K562 (cell line): ENCODE data around the gene XPC. TPM values are rescaled to one million over a fixed set of nuclear protein-coding genes. Genes with fewer than 3 reads are reported as not detected.

Experiments
- ARID1B ChIP-seq: fragments of 450-650 bp; IDR thresholded peaks from 2 replicates; pipeline ENCODE4 v1.6.1; 2016; ENCODE audit warnings: antibody characterized with exemption, mild to moderate bottlenecking, inconsistent platforms
- ARID2 ChIP-seq: fragments of 450-650 bp; IDR thresholded peaks from 2 replicates; pipeline ENCODE4 v1.6.1; 2017; ENCODE audit warnings: antibody characterized with exemption, mild to moderate bottlenecking
- ARNT ChIP-seq, 2 experiments: fragments of 450-650 bp; IDR thresholded peaks; 2 replicates each; pipeline ENCODE4 v1.6.1; 2016; ENCODE audit warnings: mild to moderate bottlenecking in 1 of 2
- CAMTA2 ChIP-seq: fragments of 250-450 bp; sonication (Bioruptor Pico); conservative IDR thresholded peaks from 2 replicates; pipeline ENCODE4 v1.5.1; 2022
- ESRRA ChIP-seq: fragments of 450-650 bp; IDR thresholded peaks from 2 replicates; pipeline ENCODE4 v1.6.1; 2014; ENCODE audit warnings: low read depth, mild to moderate bottlenecking, moderate library complexity, borderline replicate concordance
- EWSR1 ChIP-seq: fragments of 450-650 bp; IDR thresholded peaks from 2 replicates; pipeline ENCODE4 v1.6.1; 2018; ENCODE audit warnings: borderline replicate concordance, mild to moderate bottlenecking, low read depth, moderate library complexity; ENCODE audit not compliant: partially characterized antibody
- GATAD2A ChIP-seq: fragments of 450-650 bp; IDR thresholded peaks from 2 replicates; pipeline ENCODE4 v1.6.1; 2017
- HDGF ChIP-seq: fragments of 450-650 bp; IDR thresholded peaks from 2 replicates; pipeline ENCODE4 v1.6.1; 2016
- HLTF ChIP-seq: fragments of 450-650 bp; IDR thresholded peaks from 2 replicates; pipeline ENCODE4 v1.6.1; 2016
- HMG20B ChIP-seq: fragments of 250-450 bp; sonication (Bioruptor Pico); IDR thresholded peaks from 2 replicates; pipeline ENCODE4 v1.5.0; 2021; ENCODE audit warnings: mild to moderate bottlenecking
- MCM3 ChIP-seq: fragments of 450-650 bp; IDR thresholded peaks from 2 replicates; pipeline ENCODE4 v1.6.1; 2016
- MED1 ChIP-seq: sonication (generic); formaldehyde crosslinking; IDR thresholded peaks from 2 replicates; pipeline ENCODE4 v1.8.1; 2023; ENCODE audit warnings: missing genetic modification reagents, borderline replicate concordance
- NR2F6 ChIP-seq: fragments of 450-650 bp; formaldehyde crosslinking; IDR thresholded peaks from 2 replicates; pipeline ENCODE4 v1.4.0; 2020; ENCODE audit warnings: mild to moderate bottlenecking
- RBM39 ChIP-seq: fragments of 200-400 bp; formaldehyde crosslinking; optimal IDR thresholded peaks from 2 replicates; pipeline ENCODE3; 2018; ENCODE audit warnings: low read depth, low read length
- SREBF1 ChIP-seq: fragments of 150-350 bp; IDR thresholded peaks from 2 replicates; pipeline ENCODE4 v1.6.1; 2014; ENCODE audit warnings: antibody characterized with exemption, low read depth, low read length, borderline replicate concordance
- SRSF7 ChIP-seq: fragments of 200-400 bp; formaldehyde crosslinking; optimal IDR thresholded peaks from 2 replicates; pipeline ENCODE3; 2017; ENCODE audit warnings: mild to moderate bottlenecking, low read depth, low read length
- TAL1 ChIP-seq: fragments of 450-650 bp; IDR thresholded peaks from 2 replicates; pipeline ENCODE4 v1.6.1; 2016; ENCODE audit warnings: mild to moderate bottlenecking
- TCF7L2 ChIP-seq: fragments of 150-350 bp; IDR thresholded peaks from 2 replicates; pipeline ENCODE4 v1.6.1; 2016; ENCODE audit warnings: low read depth, mild to moderate bottlenecking, low read length, moderate library complexity
- TEAD1 ChIP-seq, 2 experiments: fragments of 450-650 bp in 1 of 2; sonication (generic) in 1 of 2; formaldehyde crosslinking; IDR thresholded peaks; 2 replicates each; pipeline versions ENCODE4 v1.4.0 to v1.8.0; 2020 to 2022; ENCODE audit warnings: mild to moderate bottlenecking in 2 of 2, missing genetic modification reagents in 1 of 2
- TOE1 ChIP-seq, 2 experiments: fragments of 450-650 bp in 1 of 2; sonication (generic) in 1 of 2; formaldehyde crosslinking in 1 of 2; IDR thresholded peaks; 2 replicates each; pipeline versions ENCODE4 v1.7.1 to v1.8.0; 2016 to 2022; ENCODE audit warnings: borderline replicate concordance in 2 of 2, mild to moderate bottlenecking in 2 of 2, antibody characterized with exemption in 1 of 2, inconsistent platforms in 1 of 2, low read depth in 1 of 2, missing genetic modification reagents in 1 of 2, moderate library complexity in 1 of 2
- TRIM24 ChIP-seq, 2 experiments: fragments of 450-650 bp; IDR thresholded peaks; 2 replicates each; pipeline ENCODE4 v1.6.1; 2016
- U2AF1 ChIP-seq: fragments of 200-400 bp; formaldehyde crosslinking; optimal IDR thresholded peaks from 2 replicates; pipeline ENCODE3; 2017; ENCODE audit warnings: mild to moderate bottlenecking, low read depth, low read length, moderate library complexity
- ZNF175 ChIP-seq: fragments of 200-800 bp; sonication (Bioruptor generic); IDR thresholded peaks from 2 replicates; pipeline ENCODE4 v1.6.1; 2016; ENCODE audit warnings: low read depth, mild to moderate bottlenecking, missing genetic modification characterization, missing compliant biosample characterization
- ZNF408 ChIP-seq: fragments of 250-450 bp; sonication (Bioruptor Pico); IDR thresholded peaks from 2 replicates; pipeline ENCODE4 v1.4.0; 2020; ENCODE audit warnings: low read depth, mild to moderate bottlenecking, moderate library complexity
- polyA plus RNA-seq, 8 experiments: library from polyadenylated mRNA; depleted of rRNA in 4 of 8; stranded (reverse) in 5 of 8; unstranded in 3 of 8; fragments of >200 nt; fragmentation: Nextera tagmentation in 2 of 8; fragmentation: Illumina TruSeq in 1 of 8; extraction: Ambion mirVana in 2 of 8; extraction: Trizol in 1 of 8; gene quantifications; 2 replicates each; pipeline versions ENCODE4 v1.2.1 to v1.2.3, GENCODE V29; 2011 to 2014; ENCODE audit warnings: inconsistent platforms in 1 of 8, missing spikeins in 1 of 8
- total RNA-seq, 7 experiments: library from RNA; depleted of rRNA in 6 of 7; stranded (reverse); fragments of >200 nt in 6 of 7; fragmentation: Illumina TruSeq in 2 of 7; extraction: Trizol in 2 of 7; gene quantifications; 2 replicates each; pipeline versions ENCODE4 v1.2.1 to v1.2.3, GENCODE V29; 2011 to 2021; ENCODE audit warnings: low replicate concordance in 1 of 7
- TF ChIP-seq, protein P1 (sequence below), 2 experiments: IDR thresholded peaks in 1 of 2; conservative IDR thresholded peaks in 1 of 2; 2 replicates each; pipeline ENCODE4 v1.6.1; 2016; ENCODE audit warnings: low read depth in 2 of 2, mild to moderate bottlenecking in 1 of 2, missing compliant biosample characterization in 1 of 2, missing genetic modification characterization in 1 of 2, moderate library complexity in 1 of 2
- TF ChIP-seq, protein P2 (sequence below): fragments of 450-650 bp; IDR thresholded peaks from 2 replicates; pipeline ENCODE4 v1.6.1; 2017; ENCODE audit warnings: antibody characterized with exemption, mild to moderate bottlenecking

The XPC gene
- total and polyA plus RNA-seq, 9 of the 15 experiments (the other 6 are each of a cell fraction or from before 2014, with no cell fraction given): 3.8 to 54.7 (median 41.3) TPM

DNA sequence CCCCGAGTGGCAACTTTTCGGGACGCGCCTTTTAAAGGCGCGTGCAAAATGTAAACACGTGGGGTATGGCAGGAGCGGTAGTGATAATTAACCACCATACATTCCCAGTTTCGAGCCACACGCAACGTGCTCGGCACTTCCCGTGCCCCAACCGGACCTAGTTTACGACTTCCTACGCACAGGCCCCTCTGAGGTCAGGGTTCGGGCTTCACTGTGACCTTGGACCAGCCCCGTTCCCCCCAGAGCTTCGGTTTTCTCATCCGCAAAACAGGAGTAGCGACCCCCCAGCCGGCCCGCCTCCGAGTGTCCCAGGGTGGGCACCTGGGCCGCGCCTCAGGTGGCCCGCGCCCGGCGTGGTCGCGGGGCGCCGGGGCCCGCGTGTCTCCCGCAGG, 54.2 kb downstream of the XPC start (continued):
- TF ChIP-seq SREBF1: no peak
- TF ChIP-seq HMG20B: no peak
- no peak for TF ChIP-seq CAMTA2 (CRISPR knock-in tag)
- TF ChIP-seq HDGF: no peak
- TF ChIP-seq ARID2: no peak
- no peak for TF ChIP-seq NR2F6 (CRISPR knock-in tag)
- TF ChIP-seq TRIM24 (IDR thresholded peaks at IDR 0.05): peak in 1 of 2 experiments; percentile 48; a peak in 2 of 4 replicates
- no peak; the same call in 1 of the 2 replicates for TF ChIP-seq TOE1 (IDR thresholded peaks at IDR 0.05; ENCODE audit: borderline replicate concordance)
- TF ChIP-seq TOE1 (CRISPR knock-in tag; IDR thresholded peaks at IDR 0.05; ENCODE audit: borderline replicate concordance, low read depth): no peak
- TF ChIP-seq ZNF408 (CRISPR knock-in tag): no peak
- no peak for TF ChIP-seq ARID1B
- peak; percentile 97 for TF ChIP-seq ESRRA
- TF ChIP-seq, protein P1, sequence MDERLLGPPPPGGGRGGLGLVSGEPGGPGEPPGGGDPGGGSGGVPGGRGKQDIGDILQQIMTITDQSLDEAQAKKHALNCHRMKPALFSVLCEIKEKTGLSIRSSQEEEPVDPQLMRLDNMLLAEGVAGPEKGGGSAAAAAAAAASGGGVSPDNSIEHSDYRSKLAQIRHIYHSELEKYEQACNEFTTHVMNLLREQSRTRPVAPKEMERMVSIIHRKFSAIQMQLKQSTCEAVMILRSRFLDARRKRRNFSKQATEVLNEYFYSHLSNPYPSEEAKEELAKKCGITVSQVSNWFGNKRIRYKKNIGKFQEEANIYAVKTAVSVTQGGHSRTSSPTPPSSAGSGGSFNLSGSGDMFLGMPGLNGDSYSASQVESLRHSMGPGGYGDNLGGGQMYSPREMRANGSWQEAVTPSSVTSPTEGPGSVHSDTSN (CRISPR knock-in tag; IDR thresholded peaks at IDR 0.05; ENCODE audit: low read depth): no peak
- TF ChIP-seq, protein P1 (tag; conservative IDR thresholded peaks at IDR 0.05; ENCODE audit: low read depth): no peak
- TF ChIP-seq MED1: no peak
- no peak for TF ChIP-seq MCM3
- no peak for TF ChIP-seq TCF7L2
- TF ChIP-seq TEAD1 (CRISPR knock-in tag; IDR thresholded peaks at IDR 0.05): peak in 1 of 2 experiments; percentile 43; a peak in 1 of 4 replicates
- TF ChIP-seq SRSF7: no peak
- TF ChIP-seq EWSR1: no peak
- TF ChIP-seq TAL1: no peak
- no peak for TF ChIP-seq ARNT (IDR thresholded peaks at IDR 0.05)
- TF ChIP-seq HLTF: no peak
- TF ChIP-seq U2AF1: peak; percentile 37
- no peak for TF ChIP-seq GATAD2A
- TF ChIP-seq RBM39: no peak
- TF ChIP-seq, protein P2, sequence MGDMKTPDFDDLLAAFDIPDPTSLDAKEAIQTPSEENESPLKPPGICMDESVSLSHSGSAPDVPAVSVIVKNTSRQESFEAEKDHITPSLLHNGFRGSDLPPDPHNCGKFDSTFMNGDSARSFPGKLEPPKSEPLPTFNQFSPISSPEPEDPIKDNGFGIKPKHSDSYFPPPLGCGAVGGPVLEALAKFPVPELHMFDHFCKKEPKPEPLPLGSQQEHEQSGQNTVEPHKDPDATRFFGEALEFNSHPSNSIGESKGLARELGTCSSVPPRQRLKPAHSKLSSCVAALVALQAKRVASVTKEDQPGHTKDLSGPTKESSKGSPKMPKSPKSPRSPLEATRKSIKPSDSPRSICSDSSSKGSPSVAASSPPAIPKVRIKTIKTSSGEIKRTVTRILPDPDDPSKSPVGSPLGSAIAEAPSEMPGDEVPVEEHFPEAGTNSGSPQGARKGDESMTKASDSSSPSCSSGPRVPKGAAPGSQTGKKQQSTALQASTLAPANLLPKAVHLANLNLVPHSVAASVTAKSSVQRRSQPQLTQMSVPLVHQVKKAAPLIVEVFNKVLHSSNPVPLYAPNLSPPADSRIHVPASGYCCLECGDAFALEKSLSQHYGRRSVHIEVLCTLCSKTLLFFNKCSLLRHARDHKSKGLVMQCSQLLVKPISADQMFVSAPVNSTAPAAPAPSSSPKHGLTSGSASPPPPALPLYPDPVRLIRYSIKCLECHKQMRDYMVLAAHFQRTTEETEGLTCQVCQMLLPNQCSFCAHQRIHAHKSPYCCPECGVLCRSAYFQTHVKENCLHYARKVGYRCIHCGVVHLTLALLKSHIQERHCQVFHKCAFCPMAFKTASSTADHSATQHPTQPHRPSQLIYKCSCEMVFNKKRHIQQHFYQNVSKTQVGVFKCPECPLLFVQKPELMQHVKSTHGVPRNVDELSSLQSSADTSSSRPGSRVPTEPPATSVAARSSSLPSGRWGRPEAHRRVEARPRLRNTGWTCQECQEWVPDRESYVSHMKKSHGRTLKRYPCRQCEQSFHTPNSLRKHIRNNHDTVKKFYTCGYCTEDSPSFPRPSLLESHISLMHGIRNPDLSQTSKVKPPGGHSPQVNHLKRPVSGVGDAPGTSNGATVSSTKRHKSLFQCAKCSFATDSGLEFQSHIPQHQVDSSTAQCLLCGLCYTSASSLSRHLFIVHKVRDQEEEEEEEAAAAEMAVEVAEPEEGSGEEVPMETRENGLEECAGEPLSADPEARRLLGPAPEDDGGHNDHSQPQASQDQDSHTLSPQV: no peak; the same call in none of the 2 replicates
- TF ChIP-seq ZNF175: no peak
